Measurements from ENCODE around the gene PRMT3.
"Not testable (repeated sequence)": the region's sequence is repeated elsewhere in the genome, so short reads cannot be mapped to it uniquely, and the experiment has no call there.

The PRMT3 gene

GRCh38 chr11:20518323-20518834 is 130.9 kb downstream of the PRMT3 start:
- DNase-seq (ENCODE audit: low spot score) = no peak

GRCh38 chr11:20522536-20522935 is 135.0 kb downstream of the PRMT3 start:
- DNase-seq (ENCODE audit: low spot score) = no peak

GRCh38 chr11:20529757-20530156 is 142.2 kb downstream of the PRMT3 start:
- DNase-seq (ENCODE audit: low spot score) = no peak

- no peak for DNase-seq (ENCODE audit: low spot score)
Observed at GRCh38 chr11:20530942-20531703, 143.6 kb downstream of the PRMT3 start.

GRCh38 chr11:20535271-20535881 is 147.9 kb downstream of the PRMT3 start:
- DNase-seq (ENCODE audit: low spot score) = no peak

GRCh38 chr11:20536365-20536764 is 148.8 kb downstream of the PRMT3 start:
- DNase-seq (ENCODE audit: low spot score) = no peak

GRCh38 chr11:20536784-20537183 is 149.3 kb downstream of the PRMT3 start:
- no peak for DNase-seq (ENCODE audit: low spot score)

- no peak for DNase-seq (ENCODE audit: low spot score)
Observed at GRCh38 chr11:20541503-20541902, 154.0 kb downstream of the PRMT3 start.

GRCh38 chr11:20544603-20545237 is 157.2 kb downstream of the PRMT3 start:
- no peak for DNase-seq (ENCODE audit: low spot score)

- DNase-seq (ENCODE audit: low spot score) = no peak
Observed at GRCh38 chr11:20547411-20547810, 159.9 kb downstream of the PRMT3 start.

GRCh38 chr11:20551096-20551495 is 163.6 kb downstream of the PRMT3 start:
- no peak for DNase-seq (ENCODE audit: low spot score)

GRCh38 chr11:20555783-20556182 is 168.3 kb downstream of the PRMT3 start:
- no peak for DNase-seq (ENCODE audit: low spot score)

- DNase-seq (ENCODE audit: low spot score) = not testable (repeated sequence)
Observed at GRCh38 chr11:20556396-20556795, 168.9 kb downstream of the PRMT3 start.

- no peak for DNase-seq (ENCODE audit: low spot score)
Observed at GRCh38 chr11:20558741-20559140, 171.2 kb downstream of the PRMT3 start.
